HUES64 (cell line): ENCODE results near the gene CYP2D6.
"Not testable (repeated sequence)": the region's sequence is repeated elsewhere in the genome, so short reads cannot be mapped to it uniquely, and the experiment has no call there.

Experiments
- H3K27ac ChIP-seq: 2 replicates; pipeline ENCODE4 v1.7.0; 2013; ENCODE audit warnings: low read depth, low read length, inconsistent platforms
- H3K27me3 ChIP-seq: 2 replicates; pipeline ENCODE4 v1.6.1; 2013; ENCODE audit warnings: mild to moderate bottlenecking, low read length; ENCODE audit not compliant: insufficient read depth
- H3K36me3 ChIP-seq: 2 replicates; pipeline ENCODE4 v1.6.1; 2013; ENCODE audit warnings: mild to moderate bottlenecking, low read length; ENCODE audit not compliant: insufficient read depth
- H3K4me1 ChIP-seq: 2 replicates; pipeline ENCODE4 v1.6.1; 2013; ENCODE audit warnings: mild to moderate bottlenecking, low read length, moderate library complexity; ENCODE audit not compliant: insufficient read depth
- H3K4me3 ChIP-seq: 2 replicates; pipeline ENCODE4 v1.5.1; 2013; ENCODE audit warnings: mild to moderate bottlenecking, low read length, moderate library complexity
- H3K9ac ChIP-seq: 2 replicates; pipeline ENCODE4 v1.6.1; 2013; ENCODE audit warnings: mild to moderate bottlenecking, low read depth, low read length
- H3K9me3 ChIP-seq: 2 replicates; pipeline ENCODE4 v1.6.1; 2013; ENCODE audit warnings: low read depth, low read length; ENCODE audit not compliant: insufficient read depth
- WGBS: fragments of 150-250, 120-280 bp; methylation state at CpG from one replicate; pipeline ENCODE4 v1.1.7; 2013; ENCODE audit warnings: missing lambda C conversion rate; 5-methylcytosine and 5-hydroxymethylcytosine counted together

CYP2D6 gene

GRCh38 chr22:42156121-42156520, 25.5 kb upstream of the CYP2D6 start:
- Histone ChIP-seq H3K4me1 (no peaks in the 10 kb centered on the region), H3K27me3 (no peaks in the 10 kb centered on the region), H3K9ac (no peak overlapping the region), H3K27ac (no peak overlapping the region), H3K9me3 (no peaks in the 10 kb centered on the region), H3K4me3 (no peak overlapping the region), H3K36me3 (peaks cover 18% of the 10 kb centered on the region)
- WGBS = 93% methylated on average over 2 of the region's 2 CpGs

GRCh38 chr22:42155053-42155543, 24.5 kb upstream of the CYP2D6 start:
- H3K9me3 ChIP-seq = no peaks in the 10 kb centered on the region
- no peak overlapping the region for H3K4me3 ChIP-seq
- peaks cover 20% of the 10 kb centered on the region for H3K36me3 ChIP-seq
- no peak overlapping the region for H3K9ac ChIP-seq
- WGBS = 94% methylated on average over 7 of the region's 7 CpGs
- H3K27me3 ChIP-seq = no peaks in the 10 kb centered on the region
- H3K27ac ChIP-seq = no peak overlapping the region
- H3K4me1 ChIP-seq = no peaks in the 10 kb centered on the region

- Histone ChIP-seq H3K27ac (no peak overlapping the region), H3K9me3 (no peaks in the 10 kb centered on the region), H3K27me3 (no peaks in the 10 kb centered on the region), H3K36me3 (peaks cover 16% of the 10 kb centered on the region), H3K4me3 (no peak overlapping the region), H3K9ac (no peak overlapping the region), H3K4me1 (no peaks in the 10 kb centered on the region)
- 95% methylated on average over 12 of the region's 12 CpGs for WGBS
Observed at GRCh38 chr22:42154293-42155052, 23.9 kb upstream of the CYP2D6 start.

- 94% methylated on average over 42 of the region's 42 CpGs for WGBS
- no peaks in the 10 kb centered on the region for H3K27me3 ChIP-seq
- H3K9me3 ChIP-seq = no peaks in the 10 kb centered on the region
- H3K27ac ChIP-seq = no peak overlapping the region
- no peak overlapping the region for H3K9ac ChIP-seq
- H3K4me1 ChIP-seq = no peaks in the 10 kb centered on the region
- peaks cover 24% of the 10 kb centered on the region for H3K36me3 ChIP-seq
- no peak overlapping the region for H3K4me3 ChIP-seq
Observed at GRCh38 chr22:42152661-42153270, 22.2 kb upstream of the CYP2D6 start.

GRCh38 chr22:42151924-42152635, 21.5 kb upstream of the CYP2D6 start:
- no peaks in the 10 kb centered on the region for H3K4me1 ChIP-seq
- H3K4me3 ChIP-seq = no peak overlapping the region
- no peaks in the 10 kb centered on the region for H3K27me3 ChIP-seq
- no peak overlapping the region for H3K27ac ChIP-seq
- no peaks in the 10 kb centered on the region for H3K9me3 ChIP-seq
- WGBS = 94% methylated on average over 43 of the region's 43 CpGs
- H3K36me3 ChIP-seq = peaks cover 24% of the 10 kb centered on the region
- H3K9ac ChIP-seq = no peak overlapping the region

GRCh38 chr22:42150727-42151590, 20.3 kb upstream of the CYP2D6 start:
- H3K27ac ChIP-seq = no peak overlapping the region
- H3K4me1 ChIP-seq = no peaks in the 10 kb centered on the region
- H3K9ac ChIP-seq = no peak overlapping the region
- 96% methylated on average over 27 of the region's 27 CpGs for WGBS
- no peaks in the 10 kb centered on the region for H3K9me3 ChIP-seq
- peaks cover 23% of the 10 kb centered on the region for H3K36me3 ChIP-seq
- no peaks in the 10 kb centered on the region for H3K27me3 ChIP-seq
- no peak overlapping the region for H3K4me3 ChIP-seq

- H3K27me3 ChIP-seq, H3K9ac ChIP-seq, H3K9me3 ChIP-seq, H3K27ac ChIP-seq, H3K4me1 ChIP-seq, H3K4me3 ChIP-seq: not testable (repeated sequence)
- peaks cover 14% of the 10 kb centered on the region; the same call in 1 of the 2 replicates for H3K36me3 ChIP-seq
- WGBS = 94% methylated on average over 10 of the region's 16 CpGs
Observed at GRCh38 chr22:42149798-42150197, 19.2 kb upstream of the CYP2D6 start.

- Histone ChIP-seq H3K36me3 (peaks cover 8% of the 10 kb centered on the region; the same call in 1 of the 2 replicates), H3K9ac (no peak overlapping the region), H3K4me3 (no peak overlapping the region), H3K4me1 (no peaks in the 10 kb centered on the region), H3K9me3 (no peaks in the 10 kb centered on the region), H3K27ac (no peak overlapping the region), H3K27me3 (no peaks in the 10 kb centered on the region)
- WGBS = 56% methylated on average over 6 of the region's 6 CpGs
Observed at GRCh38 chr22:42145175-42145574, 14.6 kb upstream of the CYP2D6 start.

- not testable (repeated sequence) for H3K9me3 ChIP-seq, H3K9ac ChIP-seq, H3K27me3 ChIP-seq, H3K27ac ChIP-seq, H3K4me3 ChIP-seq, H3K4me1 ChIP-seq
- H3K36me3 ChIP-seq = peaks cover 12% of the 10 kb centered on the region; the same call in 1 of the 2 replicates
- WGBS = 91% methylated on average over 14 of the region's 20 CpGs
Observed at GRCh38 chr22:42143859-42144822, 13.5 kb upstream of the CYP2D6 start.
